Vagina (tissue), 2 donors: ENCODE measurements around the gene CBLB.

ENCODE experiments used
- POLR2AphosphoS5 ChIP-seq, 2 donors: sonication (generic); formaldehyde crosslinking; IDR thresholded peaks; one replicate each; pipeline ENCODE4 v1.9.0; 2017; ENCODE audit warnings: antibody characterized with exemption in 2 of 2, mild to moderate bottlenecking in 2 of 2, low read depth in 1 of 2; ENCODE audit not compliant: insufficient read depth in 1 of 2
- TF ChIP-seq, protein P1 (sequence below), 3 experiments: fragments of 450-650 bp in 2 of 3; fragments of 200-600 bp in 1 of 3; sonication (generic) in 1 of 3; IDR thresholded peaks; one replicate each; pipeline ENCODE4 v1.5.1; 2017 to 2019; ENCODE audit warnings: antibody characterized with exemption in 3 of 3, mild to moderate bottlenecking in 2 of 3, moderate library complexity in 2 of 3

DNA sequence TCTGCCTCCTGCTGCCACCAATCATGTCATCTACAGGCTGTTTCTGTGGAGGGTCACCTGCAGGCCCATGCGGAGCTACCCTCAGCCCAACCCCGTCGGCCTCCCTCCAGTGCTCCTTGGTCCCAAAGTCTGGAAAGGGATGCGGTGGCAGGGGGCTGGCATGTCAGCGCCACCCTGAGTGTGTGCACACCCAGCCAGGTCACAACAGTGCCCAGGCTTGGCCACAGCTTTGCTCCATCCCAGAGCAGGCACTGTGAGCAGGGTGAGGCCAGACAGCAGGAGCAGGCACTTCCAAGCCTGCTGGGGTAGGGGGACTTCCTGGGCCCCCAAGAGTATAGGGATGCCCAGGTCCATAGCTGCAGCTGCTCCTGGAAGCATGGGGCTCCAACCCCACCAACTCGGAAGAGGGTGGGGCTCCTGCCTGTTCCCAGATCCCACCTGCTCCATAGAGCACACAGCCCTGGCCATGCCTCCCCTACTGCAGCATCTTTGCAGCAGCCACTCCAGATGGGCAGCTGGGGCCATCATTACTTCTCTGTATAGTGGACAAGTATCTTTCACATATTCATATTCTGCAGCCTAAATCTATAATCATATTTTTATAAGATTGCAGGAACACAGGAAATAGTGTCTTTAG lies 109.3 kb downstream of the CBLB start:
- TF ChIP-seq, protein P1, sequence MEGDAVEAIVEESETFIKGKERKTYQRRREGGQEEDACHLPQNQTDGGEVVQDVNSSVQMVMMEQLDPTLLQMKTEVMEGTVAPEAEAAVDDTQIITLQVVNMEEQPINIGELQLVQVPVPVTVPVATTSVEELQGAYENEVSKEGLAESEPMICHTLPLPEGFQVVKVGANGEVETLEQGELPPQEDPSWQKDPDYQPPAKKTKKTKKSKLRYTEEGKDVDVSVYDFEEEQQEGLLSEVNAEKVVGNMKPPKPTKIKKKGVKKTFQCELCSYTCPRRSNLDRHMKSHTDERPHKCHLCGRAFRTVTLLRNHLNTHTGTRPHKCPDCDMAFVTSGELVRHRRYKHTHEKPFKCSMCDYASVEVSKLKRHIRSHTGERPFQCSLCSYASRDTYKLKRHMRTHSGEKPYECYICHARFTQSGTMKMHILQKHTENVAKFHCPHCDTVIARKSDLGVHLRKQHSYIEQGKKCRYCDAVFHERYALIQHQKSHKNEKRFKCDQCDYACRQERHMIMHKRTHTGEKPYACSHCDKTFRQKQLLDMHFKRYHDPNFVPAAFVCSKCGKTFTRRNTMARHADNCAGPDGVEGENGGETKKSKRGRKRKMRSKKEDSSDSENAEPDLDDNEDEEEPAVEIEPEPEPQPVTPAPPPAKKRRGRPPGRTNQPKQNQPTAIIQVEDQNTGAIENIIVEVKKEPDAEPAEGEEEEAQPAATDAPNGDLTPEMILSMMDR (IDR thresholded peaks at IDR 0.05) = no peak
- no peak for TF ChIP-seq POLR2AphosphoS5 (IDR thresholded peaks at IDR 0.05; ENCODE audit: insufficient read depth in 1 of 2, low read depth in 1 of 2)
